Stimulated activated CD8-positive, alpha-beta memory T cell treated with anti-CD3 and anti-CD28 coated beads, Interleukin-12 subunit alpha, Interleukin-12 subunit beta, amount 100 ng/mL, for 24 hours (primary cell): ENCODE data around the gene TMEM145.

ENCODE experiments used
- DNase-seq: peaks from one replicate; pipeline ENCODE4 v3.0.0-alpha.2; 2020; ENCODE audit errors: extremely low read depth

Gene TMEM145

DNA sequence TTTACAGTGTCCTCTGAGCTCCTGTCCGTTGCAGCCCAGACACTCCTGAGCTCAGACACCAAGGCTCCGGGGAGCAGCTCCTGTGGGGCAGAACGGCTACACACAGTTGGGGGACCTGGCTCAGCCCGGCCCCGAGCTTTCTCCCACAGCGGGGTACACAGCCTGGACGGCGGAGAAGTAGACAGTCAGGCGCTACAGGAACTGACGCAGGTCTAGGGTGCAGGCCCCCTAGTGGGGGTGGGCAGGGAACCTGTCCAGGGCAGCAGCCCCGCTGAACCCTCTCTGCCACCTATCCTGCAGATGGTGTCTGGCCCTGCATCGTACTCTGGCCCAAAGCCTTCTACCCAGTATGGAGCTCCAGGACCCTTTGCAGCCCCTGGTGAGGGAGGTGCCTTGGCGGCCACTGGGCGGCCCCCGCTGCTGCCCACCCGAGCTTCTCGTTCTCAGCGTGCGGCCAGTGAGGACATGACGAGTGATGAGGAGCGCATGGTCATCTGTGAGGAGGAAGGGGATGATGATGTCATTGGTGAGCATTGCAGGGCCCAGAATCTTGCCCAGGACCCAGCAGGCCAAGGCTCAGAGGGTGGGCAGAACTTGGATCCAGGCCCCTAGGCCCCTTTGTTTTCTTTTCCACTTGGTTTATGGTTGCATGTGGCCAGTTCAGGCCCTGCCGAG is 24.1 kb upstream of the TMEM145 start:
- no peak for DNase-seq

DNA sequence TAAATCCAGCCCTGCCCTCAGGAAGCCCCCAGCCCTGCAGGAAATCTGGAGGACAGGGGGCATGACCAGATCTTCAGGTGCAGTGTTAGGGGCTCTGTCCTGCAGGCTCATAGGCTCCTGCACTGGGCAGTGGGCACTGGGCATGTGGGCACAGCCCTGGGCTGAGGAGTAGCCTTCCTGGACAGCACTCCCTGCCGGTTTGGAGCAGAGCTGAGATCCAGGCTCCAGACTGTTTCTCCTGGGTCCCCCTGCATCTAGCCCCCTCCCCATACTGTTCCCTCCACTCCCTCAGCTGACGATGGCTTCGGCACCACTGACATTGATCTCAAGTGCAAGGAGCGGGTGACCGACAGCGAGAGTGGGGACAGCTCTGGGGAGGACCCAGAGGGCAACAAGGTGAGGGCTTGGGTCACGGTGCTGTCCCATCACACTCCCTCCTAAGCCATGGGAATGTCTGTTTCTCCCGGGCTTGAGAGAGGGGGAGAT is 23.5 kb upstream of the TMEM145 start:
- DNase-seq: no peak

DNA sequence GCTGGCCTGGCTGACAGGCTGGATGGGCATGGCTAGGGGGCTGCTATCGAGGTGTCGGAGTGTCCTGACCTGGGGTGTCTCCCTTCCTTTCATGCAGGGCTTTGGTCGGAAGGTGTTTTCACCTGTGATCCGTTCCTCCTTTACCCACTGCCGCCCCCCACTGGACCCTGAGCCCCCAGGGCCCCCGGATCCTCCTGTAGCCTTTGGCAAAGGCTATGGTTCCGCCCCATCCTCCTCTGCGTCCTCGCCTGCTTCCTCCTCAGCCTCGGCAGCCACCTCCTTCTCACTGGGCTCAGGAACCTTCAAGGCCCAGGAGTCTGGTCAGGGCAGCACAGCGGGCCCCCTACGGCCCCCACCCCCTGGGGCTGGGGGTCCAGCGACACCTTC is 23.0 kb upstream of the TMEM145 start:
- DNase-seq: no peak

DNA sequence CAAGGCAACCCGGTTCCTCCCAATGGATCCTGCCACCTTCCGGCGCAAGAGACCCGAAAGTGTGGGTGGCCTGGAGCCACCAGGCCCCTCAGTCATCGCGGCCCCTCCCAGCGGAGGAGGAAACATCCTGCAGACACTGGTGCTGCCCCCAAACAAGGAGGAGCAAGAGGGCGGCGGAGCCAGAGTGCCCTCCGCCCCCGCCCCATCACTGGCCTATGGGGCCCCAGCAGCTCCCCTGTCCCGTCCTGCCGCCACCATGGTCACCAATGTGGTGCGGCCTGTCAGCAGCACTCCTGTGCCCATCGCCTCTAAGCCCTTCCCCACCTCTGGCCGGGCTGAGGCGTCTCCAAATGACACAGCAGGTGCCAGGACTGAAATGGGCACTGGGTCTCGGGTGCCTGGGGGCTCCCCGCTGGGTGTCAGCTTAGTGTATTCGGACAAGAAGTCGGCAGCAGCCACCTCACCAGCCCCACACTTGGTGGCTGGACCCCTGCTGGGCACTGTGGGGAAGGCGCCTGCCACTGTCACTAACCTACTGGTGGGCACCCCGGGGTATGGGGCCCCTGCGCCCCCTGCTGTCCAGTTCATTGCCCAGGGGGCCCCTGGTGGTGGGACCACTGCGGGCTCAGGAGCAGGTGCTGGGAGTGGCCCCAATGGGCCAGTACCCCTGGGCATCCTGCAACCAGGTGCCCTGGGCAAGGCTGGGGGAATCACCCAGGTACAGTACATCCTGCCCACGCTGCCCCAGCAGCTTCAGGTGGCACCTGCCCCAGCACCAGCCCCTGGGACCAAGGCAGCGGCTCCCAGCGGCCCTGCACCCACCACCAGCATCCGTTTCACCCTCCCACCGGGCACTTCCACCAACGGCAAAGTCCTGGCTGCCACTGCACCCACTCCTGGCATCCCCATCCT is 22.3 kb upstream of the TMEM145 start:
- no peak for DNase-seq

DNA sequence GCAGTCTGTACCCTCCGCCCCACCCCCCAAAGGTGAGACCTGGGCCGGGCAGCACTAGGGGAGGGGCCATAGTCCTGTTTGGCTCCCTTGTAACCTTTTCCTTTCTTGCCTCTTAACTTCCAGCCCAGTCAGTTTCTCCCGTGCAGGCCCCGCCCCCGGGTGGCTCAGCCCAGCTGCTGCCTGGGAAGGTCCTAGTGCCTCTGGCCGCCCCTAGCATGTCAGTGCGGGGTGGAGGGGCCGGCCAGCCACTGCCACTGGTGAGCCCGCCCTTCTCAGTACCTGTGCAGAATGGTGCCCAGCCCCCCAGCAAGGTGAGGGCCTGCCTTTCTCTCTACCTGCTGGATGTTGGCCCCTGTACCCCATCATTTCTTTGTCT is 21.7 kb upstream of the TMEM145 start:
- DNase-seq: no peak

DNA sequence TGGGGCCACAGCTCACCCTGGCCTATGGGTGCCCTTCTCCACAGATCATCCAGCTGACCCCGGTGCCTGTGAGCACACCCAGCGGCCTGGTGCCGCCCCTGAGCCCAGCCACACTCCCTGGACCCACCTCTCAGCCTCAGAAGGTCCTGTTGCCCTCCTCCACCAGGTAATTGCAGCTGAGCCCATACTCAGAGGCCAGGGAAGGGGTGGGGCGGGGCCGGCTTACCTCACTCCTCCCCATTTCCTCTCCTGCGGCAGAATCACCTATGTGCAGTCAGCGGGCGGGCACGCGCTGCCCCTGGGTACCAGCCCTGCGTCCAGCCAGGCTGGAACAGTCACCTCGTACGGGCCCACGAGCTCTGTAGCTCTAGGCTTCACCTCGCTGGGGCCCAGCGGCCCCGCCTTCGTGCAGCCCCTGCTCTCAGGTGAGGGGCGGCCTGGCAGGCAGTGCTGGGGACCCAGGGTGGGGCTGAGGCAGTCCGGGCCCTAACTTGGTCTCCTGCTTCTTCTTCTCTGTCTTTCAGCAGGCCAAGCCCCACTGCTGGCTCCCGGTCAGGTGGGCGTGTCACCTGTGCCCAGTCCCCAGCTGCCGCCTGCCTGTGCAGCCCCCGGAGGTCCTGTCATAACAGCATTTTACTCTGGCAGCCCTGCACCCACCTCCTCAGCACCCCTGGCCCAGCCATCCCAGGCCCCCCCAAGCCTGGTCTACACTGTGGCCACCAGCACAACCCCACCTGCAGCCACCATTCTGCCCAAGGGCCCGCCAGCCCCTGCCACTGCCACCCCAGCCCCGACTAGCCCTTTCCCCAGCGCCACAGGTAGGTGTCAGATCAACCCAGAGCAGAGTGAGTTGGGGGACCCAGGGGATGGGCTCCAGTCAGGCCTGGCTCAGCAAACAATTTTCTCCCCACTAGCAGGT is 20.8 kb upstream of the TMEM145 start:
- DNase-seq: no peak

DNA sequence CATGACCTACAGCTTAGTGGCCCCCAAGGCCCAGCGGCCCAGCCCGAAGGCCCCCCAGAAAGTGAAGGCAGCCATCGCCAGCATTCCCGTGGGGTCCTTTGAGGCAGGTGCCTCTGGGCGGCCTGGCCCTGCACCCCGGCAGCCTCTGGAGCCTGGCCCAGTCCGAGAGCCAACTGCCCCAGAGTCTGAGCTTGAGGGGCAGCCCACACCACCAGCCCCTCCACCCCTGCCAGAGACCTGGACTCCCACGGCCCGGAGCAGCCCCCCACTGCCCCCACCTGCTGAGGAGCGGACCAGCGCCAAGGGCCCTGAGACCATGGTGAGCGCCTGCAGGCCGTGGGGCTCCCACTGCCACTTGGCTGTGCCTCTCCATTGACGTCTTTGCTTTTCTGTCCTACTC is 20.1 kb upstream of the TMEM145 start:
- DNase-seq: no peak

DNA sequence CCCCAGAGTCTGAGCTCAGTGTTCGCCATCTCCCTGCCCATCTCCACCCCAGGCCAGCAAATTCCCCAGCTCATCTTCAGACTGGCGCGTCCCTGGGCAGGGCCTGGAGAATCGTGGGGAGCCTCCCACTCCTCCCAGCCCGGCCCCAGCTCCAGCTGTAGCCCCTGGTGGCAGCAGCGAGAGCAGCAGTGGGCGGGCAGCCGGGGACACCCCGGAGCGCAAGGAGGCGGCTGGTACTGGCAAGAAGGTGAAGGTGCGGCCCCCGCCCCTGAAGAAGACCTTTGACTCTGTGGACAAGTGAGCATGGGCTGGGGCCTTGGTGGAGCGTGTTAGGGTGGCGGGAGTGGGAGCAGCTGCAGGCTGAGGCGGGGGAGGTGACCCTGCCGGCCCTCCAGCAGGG is 19.6 kb upstream of the TMEM145 start:
- no peak for DNase-seq

DNA sequence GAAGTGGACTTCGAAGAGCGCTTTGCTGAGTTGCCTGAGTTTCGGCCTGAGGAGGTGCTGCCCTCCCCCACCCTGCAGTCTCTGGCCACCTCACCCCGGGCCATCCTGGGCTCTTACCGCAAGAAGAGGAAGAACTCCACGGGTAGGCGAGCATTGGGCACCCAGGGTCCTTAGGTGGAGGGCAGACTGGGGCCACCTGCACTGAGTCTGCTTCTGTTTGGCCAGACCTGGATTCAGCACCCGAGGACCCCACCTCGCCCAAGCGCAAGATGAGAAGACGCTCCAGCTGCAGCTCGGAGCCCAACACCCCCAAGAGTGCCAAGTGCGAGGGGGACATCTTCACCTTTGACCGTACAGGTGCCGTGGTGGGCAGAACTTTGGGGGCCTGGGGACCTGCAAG is 19.2 kb upstream of the TMEM145 start:
- no peak for DNase-seq

DNA sequence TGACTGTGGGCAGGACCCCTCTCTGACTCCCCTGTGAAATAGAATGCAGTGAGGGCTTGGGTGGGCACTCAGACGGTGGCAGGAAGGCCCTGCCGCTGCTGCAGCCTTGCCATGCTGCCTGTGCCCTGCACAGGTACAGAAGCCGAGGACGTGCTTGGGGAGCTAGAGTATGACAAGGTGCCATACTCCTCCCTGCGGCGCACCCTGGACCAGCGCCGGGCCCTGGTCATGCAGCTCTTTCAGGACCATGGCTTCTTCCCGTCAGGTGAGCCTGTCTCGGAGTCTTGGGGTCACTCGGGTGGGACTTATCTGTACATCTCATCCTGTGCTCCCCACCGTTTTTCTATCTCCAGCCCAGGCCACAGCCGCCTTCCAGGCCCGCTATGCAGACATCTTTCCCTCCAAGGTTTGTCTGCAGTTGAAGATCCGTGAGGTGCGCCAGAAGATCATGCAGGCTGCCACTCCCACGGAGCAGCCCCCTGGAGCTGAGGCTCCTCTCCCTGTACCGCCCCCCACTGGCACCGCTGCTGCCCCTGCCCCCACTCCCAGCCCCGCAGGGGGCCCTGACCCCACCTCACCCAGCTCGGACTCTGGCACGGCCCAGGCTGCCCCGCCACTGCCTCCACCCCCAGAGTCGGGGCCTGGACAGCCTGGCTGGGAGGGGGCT is 18.5 kb upstream of the TMEM145 start:
- no peak for DNase-seq

DNA sequence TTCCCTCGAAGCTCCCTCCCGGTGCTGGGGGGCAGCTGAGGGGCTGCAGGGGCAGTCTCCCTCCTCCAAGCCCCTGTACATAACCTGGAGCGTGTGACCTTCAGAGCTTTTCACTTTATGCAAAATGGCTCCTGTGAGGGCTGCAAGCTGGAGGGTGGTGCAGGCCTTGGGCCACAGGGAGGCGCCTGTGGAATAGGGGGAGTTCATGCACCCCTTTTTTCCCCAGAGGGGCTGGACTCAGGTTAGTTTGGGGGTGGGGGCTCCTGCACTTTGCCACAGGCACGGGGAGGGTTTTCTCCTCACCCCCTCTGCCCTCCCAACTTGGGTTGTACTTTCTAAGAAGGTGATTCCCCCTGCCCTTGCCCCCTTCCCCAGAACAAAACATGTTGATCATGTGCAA is 17.8 kb upstream of the TMEM145 start:
- DNase-seq: no peak

DNA sequence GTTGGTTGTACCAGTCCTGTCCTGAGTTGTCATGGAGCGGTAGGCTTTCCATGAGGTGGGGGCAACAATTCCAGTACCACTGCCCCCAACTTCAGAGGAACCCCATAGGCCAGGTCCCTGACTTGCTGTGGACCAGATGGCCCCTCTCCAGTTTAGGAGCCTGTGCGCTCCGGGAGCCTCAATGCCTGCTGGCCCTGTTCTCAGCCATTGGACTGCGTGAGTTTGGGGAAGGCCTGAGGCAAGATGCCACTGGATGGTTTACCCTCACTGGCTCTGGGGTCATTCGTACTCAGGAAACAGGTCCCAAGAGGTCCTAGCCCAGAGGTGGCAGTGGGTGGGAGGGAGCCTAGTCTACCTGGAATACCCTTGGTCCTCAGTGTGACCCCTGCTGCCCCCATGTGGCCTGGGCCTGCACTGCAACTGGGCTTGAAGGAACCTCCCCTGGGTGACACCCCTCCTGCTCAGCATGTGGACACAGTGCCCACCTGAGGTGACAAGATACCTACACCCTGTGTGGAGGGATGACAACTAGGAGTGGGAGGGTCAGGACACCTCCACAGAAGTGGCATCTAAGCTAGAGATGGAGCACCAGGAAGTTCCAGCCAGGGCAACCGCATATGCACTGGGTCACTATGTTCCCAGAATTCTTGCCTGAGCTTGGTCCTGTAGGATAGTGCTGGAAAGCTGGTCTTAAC is 17.1 kb upstream of the TMEM145 start:
- peak; percentile 64 for DNase-seq

DNA sequence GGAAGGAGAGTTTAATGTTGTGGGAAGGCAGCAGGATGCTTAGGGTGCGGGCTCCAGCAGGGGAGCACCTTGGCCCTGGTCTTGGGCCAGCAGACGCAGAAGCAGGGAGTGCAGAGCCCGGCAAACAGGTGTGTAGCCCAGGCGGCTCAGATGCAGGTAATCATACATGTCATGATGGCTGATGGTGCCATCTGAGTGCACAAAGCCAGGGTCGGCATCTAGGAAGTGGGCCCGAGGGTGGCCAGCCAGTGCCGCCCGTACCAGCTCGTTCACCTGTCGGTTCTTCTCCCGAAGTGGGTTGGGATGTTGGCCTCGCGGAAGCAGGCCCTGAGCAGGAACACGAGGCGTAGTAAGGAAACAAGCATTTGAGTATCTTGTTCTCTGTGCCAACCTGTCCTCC is 16.1 kb upstream of the TMEM145 start:
- no peak for DNase-seq

DNA sequence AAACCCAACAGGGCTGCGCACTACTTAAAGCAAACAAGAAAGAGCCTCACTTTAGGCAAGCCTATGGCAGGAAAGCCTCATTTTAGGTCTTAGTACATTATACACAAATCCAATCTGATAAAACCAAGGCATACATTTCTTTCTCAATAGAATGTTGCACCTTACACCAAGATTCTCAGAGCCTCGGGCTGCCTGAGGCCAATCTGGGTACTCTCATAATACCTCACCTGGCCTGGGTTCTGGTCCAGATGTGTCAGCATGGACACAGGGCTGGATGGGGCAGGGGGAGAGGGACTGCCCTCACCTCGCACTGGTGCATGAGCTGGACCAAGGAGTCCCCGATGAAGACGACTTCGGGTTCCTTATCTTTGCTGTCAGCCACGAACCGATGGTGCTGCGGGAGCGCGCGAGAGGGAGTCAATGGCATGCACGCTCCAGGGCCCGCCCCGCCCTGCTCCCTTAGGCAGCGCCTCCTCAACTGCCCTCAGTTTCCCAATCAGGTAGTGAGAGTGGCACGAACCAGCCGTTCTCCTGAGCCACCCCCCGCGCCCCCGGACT is 11.4 kb upstream of the TMEM145 start, which contains the start of gene PRR19:
Gene PRR19 (plus strand): TSS at position 487 of the 558 bp plus-strand sequence. CDS start 7,453 bp downstream, outside the sequence.
- no peak for DNase-seq

DNA sequence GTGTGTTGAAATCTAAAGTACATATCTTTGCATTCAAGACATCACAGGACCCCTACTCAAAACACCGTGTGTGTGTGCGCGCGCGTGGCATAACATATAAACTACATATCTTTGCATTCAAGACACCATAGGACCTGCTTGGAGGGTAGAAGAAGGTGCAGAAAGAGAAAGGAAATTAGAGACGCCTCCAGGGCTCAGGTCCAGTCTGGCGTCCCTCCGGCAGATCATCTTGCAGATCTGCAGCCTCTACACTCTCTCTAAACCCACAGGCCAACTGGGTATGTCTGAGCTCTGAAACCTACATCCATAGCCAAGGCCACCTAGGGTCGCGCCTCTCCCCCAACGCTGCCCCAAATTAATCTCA is 10.0 kb upstream of the TMEM145 start:
- no peak for DNase-seq

DNA sequence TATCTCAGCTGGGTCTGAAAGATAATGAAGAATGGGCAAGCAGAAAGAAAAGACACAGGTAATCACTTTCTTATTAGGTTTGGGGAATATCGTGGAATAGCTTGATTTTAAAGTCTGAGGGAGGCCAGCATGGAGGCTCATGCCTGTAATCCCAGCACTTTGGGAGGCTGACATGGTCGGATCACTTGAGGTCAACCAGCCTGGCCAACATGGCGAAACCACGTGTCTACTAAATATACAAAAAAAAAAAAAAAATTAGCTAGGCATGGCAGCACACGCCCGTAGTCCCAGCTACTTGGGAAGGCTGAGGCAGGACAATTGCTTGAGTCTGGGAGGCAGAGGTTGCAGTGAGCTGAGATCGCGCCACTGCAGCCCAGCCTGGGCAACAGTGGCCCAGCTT is 9.2 kb upstream of the TMEM145 start:
- no peak for DNase-seq

DNA sequence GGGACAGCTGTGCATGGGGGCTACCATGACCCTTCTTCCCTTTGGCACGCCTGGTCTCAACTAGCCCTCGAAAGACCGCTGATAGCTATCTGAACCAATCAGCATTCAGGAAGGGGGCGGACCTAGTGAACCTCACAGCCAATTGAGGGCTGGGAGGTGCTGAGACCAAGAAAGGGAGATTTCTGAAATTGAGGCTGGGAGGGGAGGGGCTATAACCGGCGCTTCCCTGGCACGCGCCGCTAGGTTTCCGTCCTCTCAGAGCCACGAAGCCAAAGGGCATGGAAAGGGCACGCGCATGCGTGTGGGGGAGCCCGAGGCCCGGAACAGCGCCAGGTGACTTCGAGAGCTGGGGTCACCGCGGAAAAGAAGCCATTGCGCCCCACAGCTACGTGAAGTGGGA is 6.5 kb upstream of the TMEM145 start:
- no peak for DNase-seq

DNA sequence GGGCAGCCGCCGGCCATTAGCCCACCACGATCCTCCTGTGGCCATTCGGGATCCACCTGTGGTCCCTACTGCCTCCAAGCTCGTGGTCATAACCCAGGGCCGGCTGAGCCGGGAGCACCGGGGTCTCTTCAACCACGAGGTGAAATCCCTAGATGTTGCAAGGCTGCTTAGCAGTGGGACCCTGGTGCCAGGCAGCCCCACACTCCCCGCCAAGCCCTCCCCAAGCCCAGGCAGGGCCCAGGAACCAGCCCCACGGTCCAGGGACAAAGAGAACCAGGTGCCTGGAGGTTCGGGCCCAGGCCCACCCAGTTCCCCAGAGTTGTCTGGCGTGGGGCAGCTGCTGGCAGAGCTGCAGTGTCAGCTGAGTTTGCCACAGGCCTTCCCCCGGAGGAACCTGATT is 3.4 kb upstream of the TMEM145 start:
- no peak for DNase-seq

DNA sequence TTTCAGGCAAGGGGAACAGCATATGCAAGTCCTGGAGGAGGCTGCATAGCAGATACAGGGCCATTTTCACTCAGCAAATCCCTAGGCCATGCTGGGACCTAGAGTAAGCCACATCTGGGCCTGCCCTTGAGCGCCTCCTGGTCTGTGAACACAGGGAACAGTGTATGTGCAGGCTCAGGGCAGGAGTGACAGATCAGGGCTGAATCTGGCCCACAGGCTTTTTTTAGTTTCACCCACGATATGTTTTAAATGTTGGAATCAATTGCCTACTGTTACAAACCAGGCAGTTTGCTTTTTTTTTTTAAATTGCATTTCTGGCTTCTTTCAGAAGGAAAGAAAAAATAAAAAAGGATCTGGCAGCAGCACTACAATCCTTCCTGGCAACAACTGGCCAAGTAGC is 1.5 kb upstream of the TMEM145 start:
- DNase-seq: no peak

DNA sequence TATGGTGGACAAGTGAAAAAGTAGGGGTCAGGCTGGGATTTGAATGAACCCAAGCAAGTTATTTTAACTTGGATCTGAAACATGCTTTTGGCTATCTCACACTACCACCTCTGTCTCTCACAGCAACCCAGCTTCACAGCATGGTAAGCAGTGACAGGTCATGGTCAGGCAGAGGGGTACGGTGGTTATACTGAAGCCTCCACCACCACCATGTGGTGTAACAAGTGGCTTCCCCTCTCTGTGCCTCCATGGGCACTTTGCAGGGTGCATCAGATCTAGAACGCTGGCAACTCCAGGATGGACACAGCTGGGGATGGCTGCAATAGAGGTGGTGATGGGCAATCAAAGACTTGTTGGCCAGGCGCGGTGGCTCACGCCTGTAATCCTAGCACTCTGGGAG is 739 bp upstream of the TMEM145 start:
- no peak for DNase-seq
